ENCODE measurements around the gene CNTNAP2. TPM values are rescaled to one million over a fixed set of nuclear protein-coding genes. Genes with fewer than 3 reads are reported as not detected.
"Not testable (repeated sequence)": the region's sequence is repeated elsewhere in the genome, so short reads cannot be mapped to it uniquely, and the experiment has no call there.

CNTNAP2 gene
- total RNA-seq, 1 donor from 2014 or later, result 5.4 TPM

DNA sequence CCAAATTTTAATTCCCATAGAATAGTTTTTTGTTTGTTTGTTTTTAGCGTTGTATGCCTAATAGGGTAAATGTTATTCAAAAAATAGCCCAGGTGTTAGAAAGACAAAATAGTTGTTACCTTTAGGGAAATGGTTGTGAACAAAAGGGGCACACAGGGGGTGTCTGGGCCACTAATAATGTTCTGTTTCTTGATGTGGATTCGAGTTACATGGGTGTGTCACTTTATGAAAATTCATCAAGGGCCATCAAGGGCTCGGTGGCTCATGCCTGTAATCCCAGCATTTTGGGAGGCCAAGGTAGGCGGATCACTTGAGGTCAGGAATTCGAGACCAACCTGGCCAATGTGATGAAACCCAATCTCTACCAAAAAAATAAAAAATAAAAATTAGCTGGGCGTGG lies 1942.2 kb downstream of the CNTNAP2 start:
- H3K9me3 Mint-ChIP-seq (ENCODE audit: unreplicated experiment), result no peaks in the 10 kb centered on the region
- TF ChIP-seq, protein P1, sequence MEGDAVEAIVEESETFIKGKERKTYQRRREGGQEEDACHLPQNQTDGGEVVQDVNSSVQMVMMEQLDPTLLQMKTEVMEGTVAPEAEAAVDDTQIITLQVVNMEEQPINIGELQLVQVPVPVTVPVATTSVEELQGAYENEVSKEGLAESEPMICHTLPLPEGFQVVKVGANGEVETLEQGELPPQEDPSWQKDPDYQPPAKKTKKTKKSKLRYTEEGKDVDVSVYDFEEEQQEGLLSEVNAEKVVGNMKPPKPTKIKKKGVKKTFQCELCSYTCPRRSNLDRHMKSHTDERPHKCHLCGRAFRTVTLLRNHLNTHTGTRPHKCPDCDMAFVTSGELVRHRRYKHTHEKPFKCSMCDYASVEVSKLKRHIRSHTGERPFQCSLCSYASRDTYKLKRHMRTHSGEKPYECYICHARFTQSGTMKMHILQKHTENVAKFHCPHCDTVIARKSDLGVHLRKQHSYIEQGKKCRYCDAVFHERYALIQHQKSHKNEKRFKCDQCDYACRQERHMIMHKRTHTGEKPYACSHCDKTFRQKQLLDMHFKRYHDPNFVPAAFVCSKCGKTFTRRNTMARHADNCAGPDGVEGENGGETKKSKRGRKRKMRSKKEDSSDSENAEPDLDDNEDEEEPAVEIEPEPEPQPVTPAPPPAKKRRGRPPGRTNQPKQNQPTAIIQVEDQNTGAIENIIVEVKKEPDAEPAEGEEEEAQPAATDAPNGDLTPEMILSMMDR (IDR thresholded peaks at IDR 0.05; ENCODE audit: unreplicated experiment), result no peak
- H3K36me3 Mint-ChIP-seq (ENCODE audit: low read depth, unreplicated experiment), result no peaks in the 10 kb centered on the region
- H3K4me1 Mint-ChIP-seq (ENCODE audit: unreplicated experiment), result no peaks in the 10 kb centered on the region
- no peak for DNase-seq (ENCODE audit: low spot score)
- H3K27me3 Mint-ChIP-seq (ENCODE audit: unreplicated experiment), result no peaks in the 10 kb centered on the region
- no peak overlapping the region for H3K4me3 Mint-ChIP-seq (ENCODE audit: unreplicated experiment)
- no peak overlapping the region for H3K27ac Mint-ChIP-seq (ENCODE audit: unreplicated experiment)

DNA sequence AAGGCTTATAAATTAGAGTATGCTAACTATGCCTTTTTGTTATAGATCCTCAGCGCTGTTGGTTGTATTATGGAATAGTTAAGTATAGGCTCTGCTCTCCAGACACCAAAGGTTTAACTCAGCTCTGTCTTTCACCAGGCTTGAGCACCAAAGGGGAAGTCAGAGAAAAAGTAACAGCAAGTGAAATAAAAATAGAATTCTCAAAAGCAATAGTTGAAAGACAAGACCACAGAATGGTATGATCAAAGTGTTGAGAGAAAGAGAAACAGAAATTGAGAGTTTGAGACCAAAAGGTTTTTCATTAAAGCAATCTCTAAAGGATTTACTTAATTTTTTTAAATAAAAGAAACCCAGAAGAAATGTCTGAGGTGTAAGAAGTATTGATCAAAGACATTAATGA lies 1944.1 kb downstream of the CNTNAP2 start:
- TF ChIP-seq, protein P1 (IDR thresholded peaks at IDR 0.05; ENCODE audit: unreplicated experiment), result no peak
- no peaks in the 10 kb centered on the region for H3K27me3 Mint-ChIP-seq (ENCODE audit: unreplicated experiment)
- H3K4me3 Mint-ChIP-seq (ENCODE audit: unreplicated experiment), result no peak overlapping the region
- no peak for DNase-seq (ENCODE audit: low spot score)
- no peaks in the 10 kb centered on the region for H3K36me3 Mint-ChIP-seq (ENCODE audit: low read depth, unreplicated experiment)
- H3K4me1 Mint-ChIP-seq (ENCODE audit: unreplicated experiment), result no peaks in the 10 kb centered on the region
- no peaks in the 10 kb centered on the region for H3K9me3 Mint-ChIP-seq (ENCODE audit: unreplicated experiment)
- H3K27ac Mint-ChIP-seq (ENCODE audit: unreplicated experiment), result no peak overlapping the region

DNA sequence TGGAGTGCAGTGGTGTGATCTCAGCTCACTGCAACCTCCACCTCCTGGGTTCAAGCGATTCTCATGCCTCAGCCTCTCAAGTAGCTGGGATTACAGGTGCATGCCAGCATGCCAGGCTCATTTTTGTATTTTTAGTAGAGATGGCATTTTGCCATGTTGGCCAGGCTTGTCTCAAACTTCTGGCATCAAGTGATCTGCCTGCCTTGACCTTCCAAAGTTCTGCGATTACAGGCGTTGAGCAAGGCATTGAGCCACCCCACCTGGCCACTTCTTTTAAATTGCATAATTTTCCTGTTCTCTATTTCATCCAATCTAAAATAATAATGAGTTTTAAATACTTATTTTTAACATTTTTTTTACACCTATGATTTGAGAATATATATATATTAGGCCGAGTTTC lies 1961.5 kb downstream of the CNTNAP2 start:
- H3K9me3 Mint-ChIP-seq (ENCODE audit: unreplicated experiment), result peaks cover 13% of the 10 kb centered on the region
- H3K27me3 Mint-ChIP-seq (ENCODE audit: unreplicated experiment); DNase-seq (ENCODE audit: low spot score); H3K27ac Mint-ChIP-seq (ENCODE audit: unreplicated experiment); H3K4me3 Mint-ChIP-seq (ENCODE audit: unreplicated experiment); H3K4me1 Mint-ChIP-seq (ENCODE audit: unreplicated experiment); H3K36me3 Mint-ChIP-seq (ENCODE audit: low read depth, unreplicated experiment): not testable (repeated sequence)

DNA sequence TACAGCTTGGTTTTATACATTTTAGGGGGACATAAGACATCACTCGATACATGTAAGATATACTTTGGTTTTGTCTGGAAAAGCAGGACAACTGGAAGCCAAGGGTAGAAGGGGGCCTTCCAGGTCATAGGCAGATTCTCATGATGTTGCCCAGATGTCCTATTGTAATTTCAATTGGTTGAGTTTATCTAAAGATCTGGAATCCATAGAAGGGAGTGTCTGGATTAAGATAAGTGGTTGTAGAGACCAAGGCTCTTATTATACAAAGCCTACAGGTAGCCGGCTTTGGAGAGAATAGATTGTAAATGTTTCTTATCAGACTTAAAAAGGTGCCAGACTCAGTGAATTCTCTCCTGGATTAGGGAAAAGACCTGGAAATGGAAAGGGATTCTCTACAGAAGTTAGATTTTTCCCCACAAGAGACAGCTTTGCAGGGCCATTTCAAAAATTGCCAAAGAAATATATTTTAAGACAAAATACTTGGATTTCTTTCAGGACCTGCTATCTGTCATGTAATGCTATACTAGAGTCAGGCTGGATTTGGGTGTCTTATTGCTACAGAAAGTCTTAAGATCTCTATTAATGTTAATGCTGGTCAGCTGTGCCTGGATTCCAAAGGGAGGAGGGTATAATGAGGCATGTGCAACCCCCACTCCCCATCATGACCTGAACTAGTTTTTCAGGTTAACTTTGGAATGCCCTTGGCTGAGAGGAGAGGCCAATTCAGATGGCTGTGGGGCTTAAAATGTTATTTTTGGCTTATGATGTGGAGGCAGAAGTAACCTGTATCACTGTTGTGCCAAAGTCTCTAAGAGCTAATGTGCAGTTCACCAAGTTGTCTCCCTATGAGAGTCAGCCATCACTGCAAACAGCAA lies 1962.8 kb downstream of the CNTNAP2 start:
- TF ChIP-seq, protein P1 (IDR thresholded peaks at IDR 0.05; ENCODE audit: unreplicated experiment), result no peak
- no peak overlapping the region for H3K27ac Mint-ChIP-seq (ENCODE audit: unreplicated experiment)
- no peaks in the 10 kb centered on the region for H3K4me1 Mint-ChIP-seq (ENCODE audit: unreplicated experiment)
- DNase-seq (ENCODE audit: low spot score), result no peak
- H3K36me3 Mint-ChIP-seq (ENCODE audit: low read depth, unreplicated experiment), result peaks cover 5% of the 10 kb centered on the region
- H3K27me3 Mint-ChIP-seq (ENCODE audit: unreplicated experiment), result no peaks in the 10 kb centered on the region
- H3K9me3 Mint-ChIP-seq (ENCODE audit: unreplicated experiment), result peaks cover 13% of the 10 kb centered on the region
- H3K4me3 Mint-ChIP-seq (ENCODE audit: unreplicated experiment), result no peak overlapping the region

DNA sequence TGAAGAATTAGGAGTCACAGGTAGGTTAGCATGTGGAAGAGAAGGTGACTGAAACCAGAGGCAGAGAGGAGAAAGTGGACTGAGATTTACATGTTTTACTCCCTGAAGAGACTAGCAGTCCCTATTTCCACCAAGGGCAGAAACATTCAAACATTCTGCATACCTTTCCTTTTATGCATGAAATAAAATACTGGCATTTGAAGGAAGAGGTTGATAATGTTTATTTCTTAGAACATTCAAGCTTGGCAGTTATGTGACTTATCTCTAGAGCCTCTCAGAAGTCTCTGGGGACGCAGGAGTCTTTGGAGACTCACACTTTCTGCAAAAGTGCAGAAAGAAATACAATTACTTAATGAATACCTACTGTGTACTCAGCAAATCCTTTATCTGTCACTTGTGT lies 1966.8 kb downstream of the CNTNAP2 start:
- Mint-ChIP-seq H3K4me3 (ENCODE audit: unreplicated experiment) (no peak overlapping the region), H3K9me3 (ENCODE audit: unreplicated experiment) (peaks cover 13% of the 10 kb centered on the region), H3K36me3 (ENCODE audit: low read depth, unreplicated experiment) (peaks cover 5% of the 10 kb centered on the region), H3K27ac (ENCODE audit: unreplicated experiment) (no peak overlapping the region), H3K4me1 (ENCODE audit: unreplicated experiment) (no peaks in the 10 kb centered on the region), H3K27me3 (ENCODE audit: unreplicated experiment) (no peaks in the 10 kb centered on the region)
- no peak for DNase-seq (ENCODE audit: low spot score)
- TF ChIP-seq, protein P1 (IDR thresholded peaks at IDR 0.05; ENCODE audit: unreplicated experiment), result no peak
